Measurements from ENCODE around the gene HSPBP1. TPM values are rescaled to one million over a fixed set of nuclear protein-coding genes. Genes with fewer than 3 reads are reported as not detected.
"Not testable (repeated sequence)": the region's sequence is repeated elsewhere in the genome, so short reads cannot be mapped to it uniquely, and the experiment has no call there.

Gene HSPBP1
- polyA plus RNA-seq, 1 donor = 30.6 TPM

DNA sequence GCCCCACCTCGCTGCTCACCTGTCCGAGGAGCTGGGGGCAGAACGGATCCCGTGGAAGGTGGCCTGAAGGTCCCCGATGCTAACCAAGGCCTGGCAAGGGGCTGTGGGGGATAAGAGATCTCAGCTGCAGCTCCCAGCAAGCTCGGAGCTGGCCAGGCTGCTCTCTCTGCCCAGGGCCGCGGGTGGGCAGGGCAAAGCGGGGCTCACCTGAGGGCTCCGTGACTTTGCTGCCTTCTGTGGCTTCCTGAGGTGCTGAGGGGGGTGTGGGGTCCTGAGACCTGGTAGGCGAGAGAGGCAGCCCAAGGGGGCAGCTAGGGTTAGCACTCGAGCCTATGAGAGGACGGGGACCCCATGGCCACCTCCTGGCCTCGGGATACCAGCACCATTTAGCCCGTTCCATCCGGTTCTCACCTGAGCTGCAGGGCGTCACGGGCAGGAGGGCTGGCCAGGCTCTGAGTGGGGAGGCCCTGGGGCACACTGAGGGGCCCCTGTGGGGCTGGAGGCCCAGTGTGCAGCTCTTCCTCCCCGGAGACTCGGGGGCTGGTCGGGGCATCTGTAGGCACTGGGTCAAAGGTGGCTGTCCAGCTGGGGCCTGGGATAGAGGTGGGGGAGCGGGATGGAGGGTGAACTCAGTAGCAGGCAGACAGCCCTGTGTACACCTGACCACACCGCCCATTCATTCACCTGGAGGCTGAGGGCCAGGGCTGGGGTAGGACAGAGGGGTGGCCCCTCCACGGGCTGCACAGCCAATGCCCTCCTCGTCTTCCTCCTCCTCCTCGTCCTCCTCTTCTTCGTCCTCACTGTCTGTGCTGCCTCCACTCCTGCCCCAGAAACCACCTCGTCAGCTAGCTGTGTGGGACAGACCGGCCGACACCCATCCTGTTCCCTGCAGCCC is 48.3 kb downstream of the HSPBP1 start:
- DNase-seq = no peak

DNA sequence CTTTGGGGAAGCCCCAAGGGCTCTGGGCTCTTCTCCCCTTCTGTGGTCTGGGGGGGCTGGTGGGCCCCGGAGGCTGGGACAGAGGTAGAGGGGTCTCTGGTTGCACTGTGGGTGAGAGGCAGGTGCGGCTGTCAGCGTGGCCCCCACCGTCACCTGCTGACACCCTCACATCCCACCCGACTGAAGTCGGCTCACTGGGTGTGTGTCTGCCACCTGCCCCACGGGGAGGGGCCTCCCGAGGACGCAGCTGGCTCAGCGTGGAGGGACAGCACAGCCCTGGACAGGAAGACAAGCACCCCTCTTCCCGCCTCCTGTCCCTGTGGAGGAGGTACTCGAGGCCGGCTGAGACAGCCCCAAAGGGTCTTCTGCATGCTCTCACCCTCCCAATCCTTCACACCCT is 49.1 kb downstream of the HSPBP1 start:
- DNase-seq = no peak

DNA sequence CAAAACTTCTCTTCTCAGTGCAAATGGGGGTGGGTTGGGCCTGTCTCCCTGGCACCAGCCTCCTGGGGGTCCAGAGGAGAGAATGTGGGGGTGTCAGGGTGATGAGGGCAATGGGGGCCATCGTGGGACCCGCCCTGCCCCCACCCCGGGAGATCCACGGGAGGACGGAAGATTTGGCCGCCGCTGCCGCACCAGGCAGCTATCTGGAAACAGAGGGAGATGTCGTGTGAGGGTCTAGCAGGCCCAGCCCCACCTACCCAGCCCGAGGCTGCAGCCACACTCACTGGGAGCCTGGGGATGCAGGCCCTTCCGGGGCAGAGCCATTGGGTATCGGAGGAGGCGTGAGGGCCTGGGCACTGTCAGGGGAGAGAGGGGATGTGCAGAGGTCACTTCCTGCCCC is 49.6 kb downstream of the HSPBP1 start:
- no peak for DNase-seq

DNA sequence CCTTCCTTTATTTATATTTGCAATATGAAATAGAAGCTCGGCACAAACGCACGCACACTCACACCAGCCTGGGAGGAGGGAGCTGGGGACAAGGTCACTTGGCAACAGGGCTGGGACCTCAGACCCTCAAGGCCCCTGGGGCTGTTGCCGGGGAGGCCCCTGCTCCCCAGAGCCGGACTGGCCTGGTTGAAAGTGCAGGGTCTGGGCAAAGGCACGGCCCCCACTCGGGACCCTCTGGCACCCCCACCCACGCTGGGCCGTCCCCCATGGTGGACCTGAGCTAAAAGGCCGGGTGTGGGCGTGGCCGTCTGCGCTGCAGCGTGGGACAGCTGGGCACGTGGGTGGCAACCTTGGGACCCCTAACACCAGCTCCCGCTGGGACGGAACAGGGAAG is 50.1 kb downstream of the HSPBP1 start:
- DNase-seq = no peak

DNA sequence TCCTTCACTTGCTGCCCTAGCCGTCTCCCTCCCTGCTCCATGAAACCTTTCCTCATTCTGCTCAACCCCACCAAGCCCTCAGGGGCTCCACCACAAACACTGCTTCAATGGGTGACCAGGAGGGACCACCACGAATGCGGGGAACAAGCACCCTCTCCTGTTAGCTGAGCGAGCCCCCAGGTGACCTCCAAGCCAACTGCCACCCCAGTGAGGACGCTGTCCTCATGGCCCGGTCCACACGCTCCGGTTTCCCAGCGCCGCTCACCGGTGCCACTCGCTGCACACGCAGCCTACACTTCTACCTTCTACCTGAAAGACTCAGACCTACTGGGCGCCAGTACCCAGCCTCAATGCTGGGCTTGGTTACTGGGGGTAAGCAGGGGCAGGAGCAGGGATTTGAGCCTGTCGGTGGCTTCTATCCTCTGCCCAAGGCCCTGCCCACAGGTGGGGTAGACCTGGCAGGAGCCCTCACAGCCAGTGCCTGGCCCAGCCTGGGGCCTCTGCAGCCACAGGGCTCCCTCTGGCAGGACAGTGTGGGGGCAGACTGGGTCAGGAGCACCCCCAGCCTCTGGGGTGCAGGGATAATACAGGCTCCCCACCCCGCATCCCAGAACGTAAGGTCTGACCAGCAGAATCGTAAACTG is 50.6 kb downstream of the HSPBP1 start:
- no peak for DNase-seq

- no peak for DNase-seq
These were observed 51.4 kb downstream of the HSPBP1 start, which contains the start of gene TMEM86B for GRCh38 chr19:55228403-55229031. Gene TMEM86B (minus strand): TSS chr19:55228763. CDS start chr19:55228741, 22 bp downstream.

GRCh38 chr19:55228015-55228391 is 51.9 kb downstream of the HSPBP1 start:
- DNase-seq = no peak

GRCh38 chr19:55227241-55228014 is 52.5 kb downstream of the HSPBP1 start:
- no peak for DNase-seq

GRCh38 chr19:55226788-55227187 is 53.1 kb downstream of the HSPBP1 start:
- no peak for DNase-seq

DNA sequence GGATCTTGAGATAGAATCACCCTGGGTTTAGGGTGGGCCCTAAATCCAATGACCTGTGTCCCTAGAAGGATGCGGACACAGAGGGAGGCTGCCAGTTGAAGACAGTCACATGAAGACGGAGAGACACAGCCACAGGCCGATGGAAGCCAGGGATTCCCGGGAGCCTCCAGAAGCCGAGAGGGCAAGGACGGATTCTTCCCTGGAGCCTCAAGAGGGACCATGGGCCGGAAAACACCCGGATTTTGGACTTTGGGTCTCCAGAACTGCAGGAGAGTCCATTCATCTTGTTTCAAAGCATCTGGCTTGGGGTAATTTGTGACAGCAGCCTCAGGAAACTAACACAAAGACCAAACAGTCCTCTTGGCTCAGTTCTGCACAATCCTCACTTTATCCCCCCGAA is 53.6 kb downstream of the HSPBP1 start:
- no peak for DNase-seq

GRCh38 chr19:55225415-55225958 is 54.4 kb downstream of the HSPBP1 start:
- DNase-seq = no peak

GRCh38 chr19:55224679-55225414 is 55.1 kb downstream of the HSPBP1 start:
- not testable (repeated sequence) for DNase-seq

- no peak for DNase-seq
These were observed 55.8 kb downstream of the HSPBP1 start for GRCh38 chr19:55224038-55224665.

GRCh38 chr19:55223291-55224037 is 56.4 kb downstream of the HSPBP1 start:
- no peak for DNase-seq

DNA sequence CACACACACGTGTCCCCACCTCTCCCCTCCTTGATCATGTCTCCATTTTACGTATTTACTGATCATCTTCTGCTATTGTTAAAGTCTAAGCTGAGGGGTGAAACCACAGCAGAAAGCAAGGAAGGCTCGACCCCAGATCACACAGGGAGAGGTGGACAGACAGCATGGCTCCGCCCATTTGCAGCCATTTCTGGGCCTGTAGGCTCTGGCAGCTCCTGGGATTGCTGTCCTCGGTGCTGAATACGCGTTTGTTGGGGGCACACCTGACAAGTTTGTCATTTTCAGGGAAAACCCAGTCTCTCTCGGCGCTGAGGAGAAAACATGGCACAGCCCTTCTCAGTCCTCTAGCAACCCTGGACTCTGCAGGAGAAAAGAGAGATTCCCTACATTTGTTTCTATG is 59.4 kb downstream of the HSPBP1 start:
- no peak for DNase-seq

DNA sequence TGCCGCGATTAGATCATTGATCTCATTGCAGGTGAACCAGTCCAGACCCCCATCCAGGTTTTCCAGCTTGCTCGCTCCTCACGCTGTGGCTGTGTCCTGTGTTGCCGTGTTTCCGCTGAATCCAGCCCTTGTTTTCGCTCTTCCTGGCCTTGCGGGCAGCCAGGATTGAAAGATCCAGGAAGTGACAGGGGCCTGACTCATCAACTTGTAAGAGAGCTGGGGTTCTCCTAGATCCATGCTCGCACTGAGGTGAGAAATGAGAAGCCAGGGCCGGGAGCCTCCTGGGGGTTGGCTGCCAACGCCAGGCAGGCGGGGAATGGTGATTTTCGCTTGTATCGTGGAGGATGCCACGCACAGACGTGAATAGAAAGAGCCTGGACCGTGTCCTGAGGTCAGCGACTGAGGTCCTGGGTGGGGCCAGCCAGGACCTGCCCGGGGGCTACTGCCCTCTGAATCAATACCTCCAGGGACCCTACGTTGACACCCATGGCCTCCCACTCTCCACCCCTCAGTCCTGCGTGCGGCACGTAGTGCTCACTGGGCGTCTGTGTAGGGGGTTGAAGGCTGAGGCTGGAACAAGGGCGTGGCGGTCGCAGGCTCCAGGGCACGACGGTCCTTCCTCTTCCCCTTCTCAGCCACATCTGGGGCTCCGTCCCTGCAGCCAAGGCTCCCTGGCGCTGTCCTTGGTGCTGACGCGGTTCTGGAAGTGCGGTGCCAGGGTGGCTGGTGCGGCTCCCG is 63.3 kb downstream of the HSPBP1 start:
- peak; percentile 76 for DNase-seq

- no peak for DNase-seq
These were observed 66.4 kb downstream of the HSPBP1 start for GRCh38 chr19:55213547-55213946.

DNA sequence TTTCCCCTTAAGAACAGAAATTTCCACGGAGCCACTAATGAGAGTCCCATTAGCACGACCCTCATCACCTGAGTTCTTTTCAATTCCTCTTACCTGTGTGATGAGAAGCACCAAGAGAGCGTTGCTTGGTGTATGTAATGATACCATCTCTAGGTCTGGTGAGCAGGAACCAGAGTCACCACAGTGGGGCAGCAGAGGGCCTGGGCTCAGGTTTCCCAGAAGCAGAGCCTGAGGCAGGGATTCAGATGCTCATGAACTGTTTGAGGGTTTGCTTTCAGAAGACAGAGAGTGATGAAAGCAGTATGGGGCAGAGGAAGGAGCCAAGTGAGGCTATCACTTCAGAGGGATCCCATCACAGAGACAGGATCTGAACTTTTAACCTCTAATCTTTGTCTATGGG is 67.5 kb downstream of the HSPBP1 start:
- no peak for DNase-seq
